Caco-2 (cell line): ENCODE measurements around the gene TSPO2. TPM values are rescaled to one million over a fixed set of nuclear protein-coding genes. Genes with fewer than 3 reads are reported as not detected.

Experiments
- BruUV-seq: library from RNA; stranded (reverse); fragments of 400-500 nt; replicated peaks from 2 replicates; lab custom pipeline; 2021; lab: Mats Ljungman, UMichigan
- CTCF ChIA-PET: fragments of 300-600 bp; sonication (Branson Sonifier 250); formaldehyde crosslinking; loops from one replicate; lab custom pipeline; 2022; ENCODE audit warnings: antibody characterized with exemption; lab: Charles Lee
- POLR2A ChIA-PET: fragments of 300-600 bp; sonication (Branson Sonifier 250); formaldehyde crosslinking; loops from one replicate; lab custom pipeline; 2022; ENCODE audit warnings: antibody characterized with exemption; lab: Charles Lee
- DNase-seq, 2 experiments: peaks; one replicate each; pipeline versions ENCODE4 v3.0.0 to v3.0.0-alpha.2; 2020 to 2022
- H3K27me3 ChIP-seq: replicated peaks from 2 replicates; pipeline ENCODE4 v1.6.0; 2011; ENCODE audit warnings: low read length; ENCODE audit not compliant: control insufficient read depth, insufficient read depth
- H3K36me3 ChIP-seq: 2 replicates; pipeline ENCODE4 v1.5.1; 2011; ENCODE audit warnings: low read length; ENCODE audit not compliant: control insufficient read depth, insufficient read depth
- H3K4me1 ChIP-seq: fragments of 250-450 bp; sonication (Bioruptor Pico); 2 replicates; pipeline ENCODE4 v1.5.1; 2020; ENCODE audit warnings: mild to moderate bottlenecking
- H3K4me3 ChIP-seq: 2 replicates; pipeline ENCODE4 v1.5.1; 2011; ENCODE audit warnings: low read depth, mild to moderate bottlenecking, control low read depth, low read length
- H3K9me3 ChIP-seq: fragments of 250-450 bp; sonication (Bioruptor Pico); 2 replicates; pipeline ENCODE4 v1.5.1; 2020; ENCODE audit warnings: mild to moderate bottlenecking, moderate library complexity
- H3K27ac Mint-ChIP-seq: one replicate; pipeline ENCODE4 v1.8.0; 2022; ENCODE audit warnings: mixed read lengths; ENCODE audit not compliant: unreplicated experiment
- H3K27me3 Mint-ChIP-seq: one replicate; pipeline ENCODE4 v1.8.0; 2022; ENCODE audit warnings: mixed read lengths; ENCODE audit not compliant: insufficient read depth, unreplicated experiment
- H3K36me3 Mint-ChIP-seq: one replicate; pipeline ENCODE4 v1.8.0; 2022; ENCODE audit warnings: mild to moderate bottlenecking, mixed read lengths; ENCODE audit not compliant: insufficient read depth, unreplicated experiment
- H3K4me1 Mint-ChIP-seq: one replicate; pipeline ENCODE4 v1.8.0; 2022; ENCODE audit warnings: low read depth, mixed read lengths; ENCODE audit not compliant: unreplicated experiment
- H3K4me3 Mint-ChIP-seq: one replicate; pipeline ENCODE4 v1.8.0; 2022; ENCODE audit warnings: mild to moderate bottlenecking, moderate library complexity, mixed read lengths; ENCODE audit not compliant: unreplicated experiment
- H3K9me3 Mint-ChIP-seq: one replicate; pipeline ENCODE4 v1.8.0; 2022; ENCODE audit warnings: mixed read lengths; ENCODE audit not compliant: unreplicated experiment
- intact Hi-C: fragments of 100-400 bp; cut with micrococcal nuclease; formaldehyde crosslinking; loops from one replicate; pipeline ENCODE4 v1.10.0; 2022; ENCODE audit not compliant: unreplicated experiment
- total RNA-seq: library from RNA; stranded (reverse); gene quantifications from 2 replicates; pipeline ENCODE4 v1.2.3, GENCODE V29; 2022
- TF ChIP-seq, protein P1 (sequence below), 2 experiments: fragments of 200-600 bp in 1 of 2; IDR thresholded peaks; 1 replicate in 1 of 2; 2 replicates in 1 of 2; pipeline versions ENCODE4 v1.5.1 to v1.8.0; 2011 to 2022; ENCODE audit warnings: antibody characterized with exemption in 1 of 2, control low read depth in 1 of 2, inconsistent platforms in 1 of 2, low read depth in 1 of 2, low read length in 1 of 2, mild to moderate bottlenecking in 1 of 2, moderate library complexity in 1 of 2; ENCODE audit not compliant: insufficient read depth in 1 of 2, severe bottlenecking in 1 of 2, unreplicated experiment in 1 of 2

TSPO2 gene
- total RNA-seq, 1 experiment from 2014 or later, result 0.61 TPM

DNA sequence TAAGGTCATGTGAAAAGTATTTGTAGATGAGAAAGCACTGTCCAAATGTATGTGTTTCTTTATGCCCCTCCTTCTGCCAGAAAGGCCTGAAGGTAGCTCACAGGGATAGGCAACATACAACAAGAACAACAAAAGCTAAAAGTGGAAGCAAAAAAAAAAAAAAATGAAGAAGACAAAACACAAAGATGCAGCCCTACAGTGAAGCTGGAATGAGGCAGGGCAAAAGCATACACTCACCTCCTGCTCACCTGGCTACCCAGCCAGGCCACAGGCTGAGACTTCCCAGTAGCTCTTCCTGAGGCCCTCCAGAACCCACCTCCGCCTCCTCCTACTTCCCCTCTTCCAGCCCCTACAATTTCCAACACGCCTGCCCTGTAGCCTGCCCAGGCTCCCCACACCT is 5.7 kb upstream of the TSPO2 start:
- POLR2A ChIA-PET, result no interaction called here
- TF ChIP-seq, protein P1, sequence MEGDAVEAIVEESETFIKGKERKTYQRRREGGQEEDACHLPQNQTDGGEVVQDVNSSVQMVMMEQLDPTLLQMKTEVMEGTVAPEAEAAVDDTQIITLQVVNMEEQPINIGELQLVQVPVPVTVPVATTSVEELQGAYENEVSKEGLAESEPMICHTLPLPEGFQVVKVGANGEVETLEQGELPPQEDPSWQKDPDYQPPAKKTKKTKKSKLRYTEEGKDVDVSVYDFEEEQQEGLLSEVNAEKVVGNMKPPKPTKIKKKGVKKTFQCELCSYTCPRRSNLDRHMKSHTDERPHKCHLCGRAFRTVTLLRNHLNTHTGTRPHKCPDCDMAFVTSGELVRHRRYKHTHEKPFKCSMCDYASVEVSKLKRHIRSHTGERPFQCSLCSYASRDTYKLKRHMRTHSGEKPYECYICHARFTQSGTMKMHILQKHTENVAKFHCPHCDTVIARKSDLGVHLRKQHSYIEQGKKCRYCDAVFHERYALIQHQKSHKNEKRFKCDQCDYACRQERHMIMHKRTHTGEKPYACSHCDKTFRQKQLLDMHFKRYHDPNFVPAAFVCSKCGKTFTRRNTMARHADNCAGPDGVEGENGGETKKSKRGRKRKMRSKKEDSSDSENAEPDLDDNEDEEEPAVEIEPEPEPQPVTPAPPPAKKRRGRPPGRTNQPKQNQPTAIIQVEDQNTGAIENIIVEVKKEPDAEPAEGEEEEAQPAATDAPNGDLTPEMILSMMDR (IDR thresholded peaks at IDR 0.05; ENCODE audit: insufficient read depth in 1 of 2, low read depth in 1 of 2, low read length in 1 of 2, severe bottlenecking in 1 of 2, unreplicated experiment in 1 of 2), result no peak
- Mint-ChIP-seq H3K27ac (peak overlapping the region; percentile 72), H3K4me1 (peaks cover 41% of the 10 kb centered on the region), H3K4me3 (no peak overlapping the region), H3K36me3 (no peaks in the 10 kb centered on the region), H3K9me3 (no peaks in the 10 kb centered on the region), H3K27me3 (no peaks in the 10 kb centered on the region)
- no peaks in the 10 kb centered on the region for H3K9me3 ChIP-seq
- DNase-seq, result no peak
- CTCF ChIA-PET, result interaction anchor here (0.7 to 1.4 kb wide), 2 partner anchors 39 to 91 kb away, joined by 3 read pairs; no protein-coding TSS in a partner anchor
- H3K27me3 ChIP-seq, result no peaks in the 10 kb centered on the region
- H3K36me3 ChIP-seq, result no peaks in the 10 kb centered on the region
- no TSS peak for BruUV-seq
- H3K4me3 ChIP-seq, result no peak overlapping the region
- peaks cover 48% of the 10 kb centered on the region for H3K4me1 ChIP-seq
- intact Hi-C loops, result no loop called here

DNA sequence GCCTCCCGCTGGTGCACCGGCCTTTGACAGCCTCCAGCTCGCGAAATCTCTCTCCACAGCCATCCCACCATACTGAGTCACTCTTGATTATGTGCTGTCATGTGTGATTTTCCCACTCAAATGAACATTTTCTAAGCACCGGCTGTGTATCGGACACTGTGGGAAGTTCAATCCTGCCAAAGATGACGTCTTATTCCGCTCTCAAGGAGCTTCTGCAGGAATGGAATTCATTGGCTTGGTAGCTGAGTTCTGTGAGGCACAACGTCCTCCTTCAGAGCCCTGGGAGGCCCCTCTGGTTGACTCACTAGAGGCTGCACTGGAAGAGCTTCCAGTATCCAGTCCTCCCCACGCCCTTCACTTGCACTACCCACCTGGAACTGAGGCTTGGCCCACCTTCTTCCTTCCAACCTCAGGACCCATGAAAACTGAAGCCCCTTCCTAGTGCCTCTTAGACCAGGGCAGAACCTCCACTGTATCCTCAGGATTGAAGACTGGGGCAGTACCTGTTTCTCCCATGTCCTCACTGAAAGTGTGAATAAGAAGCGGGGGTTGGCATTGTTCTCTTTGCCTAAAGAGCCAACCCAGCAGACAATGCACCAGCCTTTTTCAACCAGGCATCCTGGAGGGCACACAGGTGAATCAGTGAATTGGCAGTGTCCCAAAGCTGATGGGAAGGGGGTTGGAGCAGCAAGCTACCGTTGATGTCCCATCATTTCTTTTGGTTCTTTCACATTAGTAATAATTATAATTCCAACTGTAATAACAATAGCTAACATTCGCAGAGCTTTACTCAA is 5.0 kb upstream of the TSPO2 start:
- Mint-ChIP-seq H3K27ac (peak overlapping the region; percentile 72), H3K27me3 (no peaks in the 10 kb centered on the region), H3K4me3 (no peak overlapping the region)

DNA sequence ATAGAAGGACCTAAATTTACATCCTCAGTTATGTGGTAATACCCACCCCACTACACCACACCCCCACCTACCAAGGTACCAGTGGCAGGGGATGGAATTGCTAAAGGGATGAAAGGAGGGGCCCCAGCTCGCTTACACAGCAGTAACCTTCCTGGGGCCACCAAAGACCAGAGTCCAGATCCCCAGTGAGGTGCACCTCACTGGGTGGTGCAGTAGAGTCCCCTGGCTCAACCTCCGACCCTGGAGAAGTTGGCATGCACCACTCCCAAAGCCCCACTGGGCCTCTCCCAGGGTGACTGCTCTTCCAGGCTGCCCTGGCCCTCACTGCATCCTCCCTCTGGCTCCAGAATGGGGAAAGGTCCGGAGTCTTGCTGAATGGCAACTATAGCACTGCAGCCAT is 4.1 kb upstream of the TSPO2 start:
- Mint-ChIP-seq H3K36me3 (no peaks in the 10 kb centered on the region), H3K9me3 (no peaks in the 10 kb centered on the region), H3K4me3 (peak overlapping the region; percentile 63), H3K27ac (peak overlapping the region; percentile 96), H3K27me3 (no peaks in the 10 kb centered on the region), H3K4me1 (peaks cover 41% of the 10 kb centered on the region)
- ChIA-PET CTCF (interaction anchor here (1.6 kb wide), 1 partner anchor 10 kb away, joined by 3 read pairs; no protein-coding TSS in a partner anchor), POLR2A (no interaction called here)
- no peaks in the 10 kb centered on the region for H3K36me3 ChIP-seq
- H3K9me3 ChIP-seq, result no peaks in the 10 kb centered on the region
- DNase-seq, result no peak
- intact Hi-C loops, result no loop called here
- H3K4me1 ChIP-seq, result peaks cover 59% of the 10 kb centered on the region
- TF ChIP-seq, protein P1 (IDR thresholded peaks at IDR 0.05; ENCODE audit: insufficient read depth in 1 of 2, low read depth in 1 of 2, low read length in 1 of 2, severe bottlenecking in 1 of 2, unreplicated experiment in 1 of 2), result no peak
- H3K4me3 ChIP-seq, result no peak overlapping the region
- H3K27me3 ChIP-seq, result no peaks in the 10 kb centered on the region
- BruUV-seq, result no TSS peak

More for the DNA sequence above, 5.0 kb upstream of the TSPO2 start:
- Mint-ChIP-seq H3K4me1 (peaks cover 41% of the 10 kb centered on the region), H3K36me3 (no peaks in the 10 kb centered on the region), H3K9me3 (no peaks in the 10 kb centered on the region)
- CTCF ChIA-PET, result interaction anchor here (0.7 to 1.6 kb wide), 3 partner anchors 11 to 92 kb away, joined by 3 read pairs; no protein-coding TSS in a partner anchor
- no TSS peak for BruUV-seq
- TF ChIP-seq, protein P1 (IDR thresholded peaks at IDR 0.05; ENCODE audit: insufficient read depth in 1 of 2, low read depth in 1 of 2, low read length in 1 of 2, severe bottlenecking in 1 of 2, unreplicated experiment in 1 of 2), result no peak
- Histone ChIP-seq H3K4me3 (no peak overlapping the region), H3K36me3 (no peaks in the 10 kb centered on the region), H3K27me3 (no peaks in the 10 kb centered on the region), H3K4me1 (peaks cover 55% of the 10 kb centered on the region), H3K9me3 (no peaks in the 10 kb centered on the region)
- DNase-seq, result no peak
- POLR2A ChIA-PET, result no interaction called here
- intact Hi-C loops, result no loop called here
